ENCODE measurements around the gene LSAMP. TPM values are rescaled to one million over a fixed set of nuclear protein-coding genes. Genes with fewer than 3 reads are reported as not detected.

LSAMP gene
- total RNA-seq, 1 donor = 3.3 TPM

DNA sequence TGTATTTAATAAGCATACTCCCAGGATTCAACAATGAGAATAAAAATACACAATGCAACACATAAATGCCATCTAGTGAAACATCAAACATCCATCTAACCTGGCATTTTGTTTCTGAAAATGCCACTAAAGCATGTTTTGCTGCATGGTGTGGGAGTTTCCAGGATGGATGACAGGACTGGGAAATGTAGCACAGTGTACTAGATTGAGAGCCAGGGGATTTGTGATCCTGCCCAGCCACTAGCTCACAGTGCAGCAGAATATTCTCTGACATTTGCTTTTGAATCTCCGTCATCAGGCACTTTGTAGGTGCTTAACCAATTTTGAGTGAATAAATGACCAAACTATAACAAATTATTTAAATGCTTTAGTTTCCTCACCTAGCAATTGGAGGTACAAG, 417.1 kb downstream of the LSAMP start:
- H3K79me2 ChIP-seq (ENCODE audit: insufficient read depth, low read length) = no peaks in the 10 kb centered on the region
- H2AFZ ChIP-seq (ENCODE audit: low read length) = no peak overlapping the region
- no peaks in the 10 kb centered on the region for H3K9me3 ChIP-seq (ENCODE audit: low read depth, low read length)
- no peak for TF ChIP-seq CTCF (IDR thresholded peaks at IDR 0.05; ENCODE audit: extremely low read depth, low read depth, low read length)
- no peak for DNase-seq (ENCODE audit: insufficient read length, low spot score, missing footprints)
- H3K36me3 ChIP-seq (ENCODE audit: insufficient read depth, low read length) = no peaks in the 10 kb centered on the region
- H3K4me1 ChIP-seq (ENCODE audit: insufficient read depth, low read length) = no peaks in the 10 kb centered on the region
- no peak overlapping the region for H3K27ac ChIP-seq (ENCODE audit: low read depth, low read length)
- no peak overlapping the region for H3K4me2 ChIP-seq (ENCODE audit: insufficient read depth, low read length)
- H3K27me3 ChIP-seq (ENCODE audit: insufficient read depth, low read length) = no peaks in the 10 kb centered on the region
- H3K4me3 ChIP-seq (ENCODE audit: insufficient read depth, low read length) = no peak overlapping the region
- H4K20me1 ChIP-seq (ENCODE audit: insufficient read depth, low read length) = no peaks in the 10 kb centered on the region

DNA sequence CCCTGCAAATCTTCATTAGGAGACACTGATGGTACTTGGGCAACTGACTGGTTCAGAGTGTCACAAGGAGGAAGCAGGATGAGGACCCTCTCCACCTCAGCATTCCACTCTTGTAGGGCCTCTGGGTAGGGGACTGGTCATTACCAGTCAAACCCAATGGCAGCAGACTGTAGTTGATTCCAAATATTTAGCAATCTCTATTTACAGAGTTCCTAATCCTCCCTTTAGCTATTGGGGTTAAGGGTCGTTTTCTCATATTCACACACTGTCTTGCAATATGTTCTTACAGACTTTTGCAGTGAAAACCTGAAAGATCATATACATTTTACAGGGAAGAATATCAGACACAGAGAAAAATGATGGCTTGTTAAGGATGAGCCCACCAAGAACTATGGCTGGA, 424.3 kb downstream of the LSAMP start:
- H3K27ac ChIP-seq (ENCODE audit: low read depth, low read length) = no peak overlapping the region

GRCh38 chr3:116020495-116020894, 424.8 kb downstream of the LSAMP start:
- H2AFZ ChIP-seq (ENCODE audit: low read length) = peak overlapping the region; percentile 65

More for the DNA sequence above, 424.3 kb downstream of the LSAMP start:
- Histone ChIP-seq H2AFZ (ENCODE audit: low read length) (peak overlapping the region; percentile 41), H3K27me3 (ENCODE audit: insufficient read depth, low read length) (no peaks in the 10 kb centered on the region), H3K4me1 (ENCODE audit: insufficient read depth, low read length) (no peaks in the 10 kb centered on the region), H4K20me1 (ENCODE audit: insufficient read depth, low read length) (no peaks in the 10 kb centered on the region), H3K79me2 (ENCODE audit: insufficient read depth, low read length) (no peaks in the 10 kb centered on the region), H3K36me3 (ENCODE audit: insufficient read depth, low read length) (no peaks in the 10 kb centered on the region), H3K4me2 (ENCODE audit: insufficient read depth, low read length) (no peak overlapping the region), H3K4me3 (ENCODE audit: insufficient read depth, low read length) (no peak overlapping the region), H3K9me3 (ENCODE audit: low read depth, low read length) (no peaks in the 10 kb centered on the region)
- TF ChIP-seq CTCF (IDR thresholded peaks at IDR 0.05; ENCODE audit: extremely low read depth, low read depth, low read length) = no peak
- DNase-seq (ENCODE audit: insufficient read length, low spot score, missing footprints) = no peak

DNA sequence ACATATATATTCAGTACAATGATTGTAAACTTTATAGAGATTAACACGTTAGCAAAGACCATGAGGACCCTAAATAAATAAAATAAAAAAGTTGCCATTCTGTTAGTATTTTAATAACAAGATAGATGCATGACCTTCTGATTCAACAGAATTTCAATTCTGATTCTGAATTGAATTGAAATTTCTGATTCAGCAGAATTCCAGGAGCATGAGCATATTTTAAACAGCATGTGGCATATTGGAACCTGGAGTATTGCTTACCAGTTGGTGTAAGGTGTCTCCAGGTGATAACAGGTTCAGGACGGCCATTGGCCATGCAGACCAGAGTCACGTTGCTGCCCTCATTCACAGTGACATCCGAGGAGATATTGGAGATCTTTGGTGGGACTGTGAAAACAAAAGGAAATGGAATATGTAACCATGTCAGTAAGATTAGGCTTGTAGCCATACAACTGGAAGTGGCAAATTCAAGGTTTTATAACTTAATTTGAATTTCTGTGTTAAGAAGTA, 426.0 kb downstream of the LSAMP start:
- H2AFZ ChIP-seq (ENCODE audit: low read length) = no peak overlapping the region
- TF ChIP-seq CTCF (IDR thresholded peaks at IDR 0.05; ENCODE audit: extremely low read depth, low read depth, low read length) = no peak
- H3K4me2 ChIP-seq (ENCODE audit: insufficient read depth, low read length) = no peak overlapping the region
- no peaks in the 10 kb centered on the region for H3K9me3 ChIP-seq (ENCODE audit: low read depth, low read length)
- H3K4me1 ChIP-seq (ENCODE audit: insufficient read depth, low read length) = no peaks in the 10 kb centered on the region
- H4K20me1 ChIP-seq (ENCODE audit: insufficient read depth, low read length) = no peaks in the 10 kb centered on the region
- H3K27me3 ChIP-seq (ENCODE audit: insufficient read depth, low read length) = no peaks in the 10 kb centered on the region
- DNase-seq (ENCODE audit: insufficient read length, low spot score, missing footprints) = no peak
- no peak overlapping the region for H3K27ac ChIP-seq (ENCODE audit: low read depth, low read length)
- no peak overlapping the region for H3K4me3 ChIP-seq (ENCODE audit: insufficient read depth, low read length)
- H3K36me3 ChIP-seq (ENCODE audit: insufficient read depth, low read length) = no peaks in the 10 kb centered on the region
- no peaks in the 10 kb centered on the region for H3K79me2 ChIP-seq (ENCODE audit: insufficient read depth, low read length)

More at GRCh38 chr3:116020495-116020894, 424.8 kb downstream of the LSAMP start:
- Histone ChIP-seq H3K9me3 (ENCODE audit: low read depth, low read length) (no peaks in the 10 kb centered on the region), H3K27me3 (ENCODE audit: insufficient read depth, low read length) (no peaks in the 10 kb centered on the region), H4K20me1 (ENCODE audit: insufficient read depth, low read length) (no peaks in the 10 kb centered on the region), H3K36me3 (ENCODE audit: insufficient read depth, low read length) (no peaks in the 10 kb centered on the region), H3K27ac (ENCODE audit: low read depth, low read length) (no peak overlapping the region), H3K79me2 (ENCODE audit: insufficient read depth, low read length) (no peaks in the 10 kb centered on the region), H3K4me2 (ENCODE audit: insufficient read depth, low read length) (no peak overlapping the region), H3K4me3 (ENCODE audit: insufficient read depth, low read length) (no peak overlapping the region), H3K4me1 (ENCODE audit: insufficient read depth, low read length) (no peaks in the 10 kb centered on the region)
- DNase-seq (ENCODE audit: insufficient read length, low spot score, missing footprints) = no peak
- no peak for TF ChIP-seq CTCF (IDR thresholded peaks at IDR 0.05; ENCODE audit: extremely low read depth, low read depth, low read length)

All from osteoblast (primary cell).